Transverse colon (tissue), 4 donors: ENCODE measurements around the gene RESF1.

Experiments used
- CTCF ChIP-seq, 5 experiments: fragments of 200-600 bp in 3 of 5; fragments of 450-650 bp in 2 of 5; sonication (generic) in 3 of 5; IDR thresholded peaks; 1 replicate in 2 of 5; 2 replicates in 3 of 5; pipeline ENCODE4 v1.5.1; 2016 to 2017; ENCODE audit warnings: antibody characterized with exemption in 5 of 5, inconsistent platforms in 3 of 5, mild to moderate bottlenecking in 2 of 5, moderate library complexity in 1 of 5
- POLR2A ChIP-seq: fragments of 450-650 bp; IDR thresholded peaks from one replicate; pipeline ENCODE4 v1.6.1; 2016; ENCODE audit warnings: antibody characterized with exemption, mild to moderate bottlenecking, moderate library complexity
- POLR2AphosphoS5 ChIP-seq, 3 donors: sonication (generic); formaldehyde crosslinking; IDR thresholded peaks; one replicate each; pipeline ENCODE4 v1.6.1; 2016; ENCODE audit warnings: antibody characterized with exemption in 3 of 3

- TF ChIP-seq CTCF (IDR thresholded peaks at IDR 0.05) (no peak), POLR2A (no peak), POLR2AphosphoS5 (IDR thresholded peaks at IDR 0.05) (no peak)
Measured at GRCh38 chr12:31967539-31967938, 8.3 kb downstream of the RESF1 start.
